Endometrial microvascular endothelial cells (primary cell): ENCODE data around the gene SCO2. TPM values are rescaled to one million over a fixed set of nuclear protein-coding genes. Genes with fewer than 3 reads are reported as not detected.
"Not testable (repeated sequence)": the region's sequence is repeated elsewhere in the genome, so short reads cannot be mapped to it uniquely, and the experiment has no call there.

Experiments used
- in situ Hi-C: cut with HindIII; loops from 2 replicates; pipeline ENCODE4 v1.10.0; 2017; ENCODE audit warnings: low sequenced_read_pairs, low pct_unique_long_range_greater_than_20kb; ENCODE audit errors: inconsistent ontology term
- total RNA-seq: library from RNA; depleted of rRNA; stranded (reverse); fragments of >200 nt; gene quantifications from one replicate; pipeline ENCODE4 v1.2.3, GENCODE V29; 2015; ENCODE audit errors: inconsistent ontology term

Gene SCO2
- total RNA-seq, 1 donor from 2014 or later: 1.1 TPM

GRCh38 chr22:50553310-50553709, 27.9 kb upstream of the SCO2 start:
- in situ Hi-C loops: no loop called here

GRCh38 chr22:50551160-50551752, 25.9 kb upstream of the SCO2 start:
- in situ Hi-C loops: no loop called here

- in situ Hi-C loops: no loop called here
These were observed 25.0 kb upstream of the SCO2 start for GRCh38 chr22:50550395-50550794.

- in situ Hi-C loops: no loop called here
These were observed 23.8 kb upstream of the SCO2 start for GRCh38 chr22:50548921-50549790.

- in situ Hi-C loops: no loop called here
These were observed 22.9 kb upstream of the SCO2 start for GRCh38 chr22:50548040-50548920.

- in situ Hi-C loops: no loop called here
These were observed 22.0 kb upstream of the SCO2 start for GRCh38 chr22:50547263-50547985.

GRCh38 chr22:50546326-50547262, 21.2 kb upstream of the SCO2 start:
- in situ Hi-C loops: no loop called here

GRCh38 chr22:50545522-50546325, 20.3 kb upstream of the SCO2 start, which contains the start of gene KLHDC7B:
KLHDC7B (plus strand) TSS chr22:50545899; CDS start chr22:50546244, 345 bp downstream.
- in situ Hi-C loops: no loop called here

GRCh38 chr22:50544746-50545253, 19.4 kb upstream of the SCO2 start:
- in situ Hi-C loops: no loop called here

- in situ Hi-C loops: no loop called here
These were observed 18.8 kb upstream of the SCO2 start for GRCh38 chr22:50544078-50544745.

GRCh38 chr22:50542416-50542927, 17.1 kb upstream of the SCO2 start:
- in situ Hi-C loops: no loop called here

GRCh38 chr22:50541667-50542026, 16.2 kb upstream of the SCO2 start:
- in situ Hi-C loops: not testable (repeated sequence)

- in situ Hi-C loops: no loop called here
These were observed 15.0 kb upstream of the SCO2 start for GRCh38 chr22:50540381-50540780.

- in situ Hi-C loops: no loop called here
These were observed 12.4 kb upstream of the SCO2 start for GRCh38 chr22:50537765-50538164.

- in situ Hi-C loops: no loop called here
These were observed 10.8 kb upstream of the SCO2 start for GRCh38 chr22:50536226-50536625.

GRCh38 chr22:50535113-50535512, 9.7 kb upstream of the SCO2 start:
- in situ Hi-C loops: no loop called here
